ENCODE data around the gene MYLK3.

DNA sequence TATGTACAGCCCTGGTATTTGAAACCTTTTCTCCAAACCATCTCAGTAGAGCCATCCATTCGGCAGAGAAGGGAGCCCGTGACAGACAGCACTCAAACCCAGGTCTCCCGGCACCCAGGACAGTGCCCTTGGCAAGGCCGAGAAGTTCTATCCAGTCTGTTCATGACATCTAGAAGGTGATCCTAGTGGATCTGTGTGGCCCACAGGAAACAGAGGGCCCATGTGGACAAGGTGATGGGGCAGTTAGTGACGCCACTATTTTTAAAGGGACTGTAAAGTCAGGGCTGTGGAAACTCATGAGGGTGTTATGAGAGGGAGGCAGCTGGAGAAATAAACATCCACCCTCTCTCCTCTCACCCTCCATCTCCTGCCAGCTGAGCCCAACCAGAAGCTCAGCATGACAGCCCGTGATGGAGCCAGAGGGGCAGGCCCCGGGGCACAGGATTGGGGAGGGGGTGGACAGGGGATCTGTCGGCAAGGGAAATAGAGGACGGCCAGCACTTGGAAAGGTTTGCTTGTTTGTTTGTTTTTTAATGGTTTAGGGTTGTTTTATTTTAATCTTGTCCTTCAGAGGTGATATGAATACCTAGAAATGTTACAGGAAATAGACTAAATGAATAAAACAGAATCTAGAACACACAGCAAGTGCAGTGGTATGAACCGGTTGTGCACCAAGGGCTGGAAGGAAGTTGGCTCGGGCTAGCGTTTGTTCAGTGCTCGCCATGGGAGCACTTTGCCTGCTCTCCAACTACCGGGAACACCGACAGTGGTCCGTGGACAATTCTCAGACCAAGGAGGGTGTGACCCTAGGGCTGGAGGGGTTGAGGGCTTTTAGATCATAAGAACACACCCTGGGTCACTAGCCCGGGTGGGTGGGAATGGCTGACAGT is 17.1 kb downstream of the MYLK3 start:
- TF ChIP-seq, protein P1, sequence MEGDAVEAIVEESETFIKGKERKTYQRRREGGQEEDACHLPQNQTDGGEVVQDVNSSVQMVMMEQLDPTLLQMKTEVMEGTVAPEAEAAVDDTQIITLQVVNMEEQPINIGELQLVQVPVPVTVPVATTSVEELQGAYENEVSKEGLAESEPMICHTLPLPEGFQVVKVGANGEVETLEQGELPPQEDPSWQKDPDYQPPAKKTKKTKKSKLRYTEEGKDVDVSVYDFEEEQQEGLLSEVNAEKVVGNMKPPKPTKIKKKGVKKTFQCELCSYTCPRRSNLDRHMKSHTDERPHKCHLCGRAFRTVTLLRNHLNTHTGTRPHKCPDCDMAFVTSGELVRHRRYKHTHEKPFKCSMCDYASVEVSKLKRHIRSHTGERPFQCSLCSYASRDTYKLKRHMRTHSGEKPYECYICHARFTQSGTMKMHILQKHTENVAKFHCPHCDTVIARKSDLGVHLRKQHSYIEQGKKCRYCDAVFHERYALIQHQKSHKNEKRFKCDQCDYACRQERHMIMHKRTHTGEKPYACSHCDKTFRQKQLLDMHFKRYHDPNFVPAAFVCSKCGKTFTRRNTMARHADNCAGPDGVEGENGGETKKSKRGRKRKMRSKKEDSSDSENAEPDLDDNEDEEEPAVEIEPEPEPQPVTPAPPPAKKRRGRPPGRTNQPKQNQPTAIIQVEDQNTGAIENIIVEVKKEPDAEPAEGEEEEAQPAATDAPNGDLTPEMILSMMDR (conservative IDR thresholded peaks at IDR 0.05; ENCODE audit: low read length) = no peak
- no peak for TF ChIP-seq EZH2phosphoT487 (IDR thresholded peaks at IDR 0.05; ENCODE audit: borderline replicate concordance, low read depth, low read length)
